H1 (cell line): Measurements from ENCODE around the gene FREM2. TPM values are rescaled to one million over a fixed set of nuclear protein-coding genes. Genes with fewer than 3 reads are reported as not detected.

ENCODE experiments used
- CTCF ChIA-PET: fragments of 300-600 bp; sonication (Branson Sonifier 250); formaldehyde crosslinking; loops from one replicate; lab custom pipeline; 2021; ENCODE audit not compliant: partially characterized antibody; lab: Charles Lee
- POLR2A ChIA-PET: fragments of 300-600 bp; sonication (Branson Sonifier 250); formaldehyde crosslinking; loops from one replicate; lab custom pipeline; 2021; ENCODE audit warnings: inconsistent platforms; ENCODE audit not compliant: partially characterized antibody; lab: Charles Lee
- DNase-seq, 2 experiments: peaks; one replicate each; pipeline versions ENCODE4 v3.0.0 to v3.0.0-alpha.2; 2010 to 2022; ENCODE audit warnings: low spot score in 2 of 2, low read depth in 1 of 2, mixed read lengths in 1 of 2
- FAIRE-seq: peaks from 2 replicates; lab custom pipeline; 2011; peaks lifted over from hg19 to GRCh38; lab: Jason Lieb, UNC
- H2AFZ ChIP-seq: 2 replicates; pipeline ENCODE4 v1.8.1; 2012; ENCODE audit warnings: low read length, inconsistent platforms
- H2AK5ac ChIP-seq: 2 replicates; pipeline ENCODE4 v1.6.1; 2013; ENCODE audit warnings: low read depth, low read length
- H2BK120ac ChIP-seq: replicated peaks from 2 replicates; pipeline ENCODE3; 2013; ENCODE audit warnings: low read depth, low read length, inconsistent platforms
- H2BK12ac ChIP-seq: 2 replicates; pipeline ENCODE4 v1.6.1; 2013; ENCODE audit warnings: low read depth, low read length
- H2BK15ac ChIP-seq: 2 replicates; pipeline ENCODE4 v1.6.1; 2013; ENCODE audit warnings: low read length
- H2BK20ac ChIP-seq: 2 replicates; pipeline ENCODE4 v1.6.1; 2013; ENCODE audit warnings: low read length
- H2BK5ac ChIP-seq: 2 replicates; pipeline ENCODE4 v1.6.1; 2013; ENCODE audit warnings: low read depth, low read length
- H3K14ac ChIP-seq: 2 replicates; pipeline ENCODE4 v1.6.1; 2013; ENCODE audit warnings: inconsistent platforms; ENCODE audit not compliant: insufficient read length
- H3K18ac ChIP-seq: 2 replicates; pipeline ENCODE4 v1.6.1; 2013; ENCODE audit warnings: low read length; ENCODE audit errors: extremely low read depth
- H3K23ac ChIP-seq: 2 replicates; pipeline ENCODE4 v1.6.1; 2013; ENCODE audit warnings: inconsistent platforms; ENCODE audit not compliant: insufficient read length
- H3K23me2 ChIP-seq: 2 replicates; pipeline ENCODE4 v1.6.1; 2013; ENCODE audit warnings: low read depth, low read length
- H3K27ac ChIP-seq: 2 replicates; pipeline ENCODE4 v1.6.1; 2011; ENCODE audit warnings: low read depth, low read length, inconsistent platforms
- H3K27me3 ChIP-seq, 4 experiments: replicated peaks in 1 of 4; 1 replicate in 1 of 4; 2 replicates in 3 of 4; pipeline versions ENCODE4 v1.6.1 to v1.8.1; 2011 to 2013; ENCODE audit warnings: low read length in 3 of 4, mild to moderate bottlenecking in 3 of 4, inconsistent platforms in 2 of 4, mixed read lengths in 2 of 4, moderate library complexity in 1 of 4; ENCODE audit not compliant: control insufficient read depth in 3 of 4, insufficient read depth in 3 of 4; ENCODE audit errors: extremely low read depth in 1 of 4
- H3K36me3 ChIP-seq, 4 experiments: 2 replicates each; pipeline versions ENCODE4 v1.6.1 to v1.8.1; 2011 to 2013; ENCODE audit warnings: mild to moderate bottlenecking in 4 of 4, low read length in 3 of 4, moderate library complexity in 2 of 4, control low read depth in 1 of 4, inconsistent platforms in 1 of 4; ENCODE audit not compliant: insufficient read depth in 4 of 4, control insufficient read depth in 2 of 4
- H3K4ac ChIP-seq: replicated peaks from 2 replicates; pipeline ENCODE3; 2013; ENCODE audit warnings: low read length, low read depth, mixed read lengths, inconsistent platforms; ENCODE audit not compliant: insufficient read length
- H3K4me1 ChIP-seq, 4 experiments: replicated peaks in 1 of 4; 1 replicate in 1 of 4; 2 replicates in 3 of 4; pipeline versions ENCODE4 v1.6.1 to v1.8.1; 2011 to 2013; ENCODE audit warnings: low read length in 3 of 4, inconsistent platforms in 2 of 4, mixed read lengths in 1 of 4; ENCODE audit not compliant: insufficient read depth in 4 of 4, control insufficient read depth in 3 of 4
- H3K4me2 ChIP-seq, 2 experiments: 2 replicates each; pipeline versions ENCODE4 v1.6.1 to v1.8.1; 2011 to 2013; ENCODE audit warnings: low read depth in 2 of 2, low read length in 2 of 2, control low read depth in 1 of 2, inconsistent platforms in 1 of 2, mild to moderate bottlenecking in 1 of 2; ENCODE audit not compliant: insufficient read depth in 1 of 2
- H3K4me3 ChIP-seq, 4 experiments: fragments of 200-600, 300-600 bp in 1 of 4; sonication (generic), shearing (Covaris generic), sonication (Bioruptor Twin) in 1 of 4; 2 replicates each; pipeline versions ENCODE4 v1.5.1 to v1.8.1; 2011 to 2016; ENCODE audit warnings: low read length in 4 of 4, low read depth in 3 of 4, control low read depth in 2 of 4, inconsistent platforms in 2 of 4, mild to moderate bottlenecking in 2 of 4, mixed read lengths in 1 of 4, moderate library complexity in 1 of 4; ENCODE audit not compliant: insufficient read depth in 2 of 4; ENCODE audit errors: extremely low read depth in 1 of 4
- H3K56ac ChIP-seq: replicated peaks from 2 replicates; pipeline ENCODE3; 2013; ENCODE audit warnings: low read depth, mild to moderate bottlenecking, mixed read lengths, low read length, inconsistent platforms; ENCODE audit not compliant: insufficient read length
- H3K79me1 ChIP-seq: 2 replicates; pipeline ENCODE4 v1.6.1; 2013; ENCODE audit warnings: low read depth, low read length, control low read depth
- H3K79me2 ChIP-seq, 2 experiments: 2 replicates each; pipeline versions ENCODE4 v1.6.1 to v1.8.1; 2012 to 2013; ENCODE audit warnings: low read length in 2 of 2, mild to moderate bottlenecking in 2 of 2, inconsistent platforms in 1 of 2; ENCODE audit not compliant: insufficient read depth in 2 of 2, control insufficient read depth in 1 of 2
- H3K9ac ChIP-seq, 4 experiments: replicated peaks in 1 of 4; 1 replicate in 1 of 4; 2 replicates in 3 of 4; pipeline versions ENCODE4 v1.6.1 to v1.8.1; 2011 to 2013; ENCODE audit warnings: low read depth in 3 of 4, low read length in 3 of 4, control low read depth in 2 of 4, mild to moderate bottlenecking in 2 of 4, moderate library complexity in 2 of 4, inconsistent platforms in 1 of 4; ENCODE audit errors: extremely low read depth in 1 of 4
- H3K9me3 ChIP-seq, 2 experiments: 2 replicates each; pipeline versions ENCODE4 v1.6.1 to v1.8.1; 2012 to 2013; ENCODE audit warnings: mild to moderate bottlenecking in 2 of 2, moderate library complexity in 2 of 2, control low read depth in 1 of 2, inconsistent platforms in 1 of 2, low read depth in 1 of 2, low read length in 1 of 2, mixed read lengths in 1 of 2; ENCODE audit not compliant: insufficient read depth in 2 of 2
- H4K20me1 ChIP-seq, 2 experiments: replicated peaks in 1 of 2; 2 replicates each; pipeline versions ENCODE3 to v1.8.1; 2011 to 2013; ENCODE audit warnings: inconsistent platforms in 2 of 2, low read length in 2 of 2, mild to moderate bottlenecking in 1 of 2; ENCODE audit not compliant: insufficient read depth in 2 of 2, control insufficient read depth in 1 of 2
- H4K5ac ChIP-seq: 2 replicates; pipeline ENCODE4 v1.6.1; 2013; ENCODE audit warnings: low read length, low read depth, mixed read lengths, inconsistent platforms; ENCODE audit not compliant: insufficient read length
- H4K8ac ChIP-seq: 2 replicates; pipeline ENCODE4 v1.8.0; 2013; ENCODE audit warnings: mild to moderate bottlenecking, moderate library complexity, low read length, inconsistent platforms; ENCODE audit not compliant: insufficient read depth; ENCODE audit errors: extremely low read depth
- H4K91ac ChIP-seq: replicated peaks from 2 replicates; pipeline ENCODE3; 2013; ENCODE audit warnings: low read length, mixed read lengths, inconsistent platforms; ENCODE audit not compliant: insufficient read length
- BACH1 ChIP-seq: IDR thresholded peaks from 2 replicates; pipeline ENCODE4 v1.6.1; 2012; ENCODE audit warnings: low read length, improper control_type of control experiment
- FOSL1 ChIP-seq: IDR thresholded peaks from 2 replicates; pipeline ENCODE4 v1.6.1; 2011; ENCODE audit warnings: mild to moderate bottlenecking, low read depth, low read length, moderate library complexity; ENCODE audit not compliant: insufficient read depth
- GABPA ChIP-seq: IDR thresholded peaks from 2 replicates; pipeline ENCODE4 v1.6.1; 2011; ENCODE audit warnings: mild to moderate bottlenecking, low read length, moderate library complexity, borderline replicate concordance; ENCODE audit not compliant: insufficient read depth
- HDAC6 ChIP-seq: IDR thresholded peaks from one replicate; pipeline ENCODE4 v1.7.1; 2012; ENCODE audit warnings: low read depth, mild to moderate bottlenecking, inconsistent platforms, low read length, moderate library complexity
- JUN ChIP-seq: IDR thresholded peaks from 2 replicates; pipeline ENCODE4 v1.6.1; 2011; ENCODE audit warnings: low read depth, mild to moderate bottlenecking, improper control_type of control experiment, low read length
- KDM5A ChIP-seq: fragments of 200-600 bp; IDR thresholded peaks from 2 replicates; pipeline ENCODE4 v1.7.1; 2012; ENCODE audit warnings: mild to moderate bottlenecking, low read length, inconsistent platforms, mixed read lengths
- RFX5 ChIP-seq: IDR thresholded peaks from 2 replicates; pipeline ENCODE4 v1.6.1; 2011; ENCODE audit warnings: low read depth, low read length, improper control_type of control experiment, borderline replicate concordance
- RXRA ChIP-seq: IDR thresholded peaks from 2 replicates; pipeline ENCODE4 v1.6.1; 2011; ENCODE audit warnings: low read depth, mild to moderate bottlenecking, low read length, moderate library complexity; ENCODE audit not compliant: insufficient read depth
- SAP30 ChIP-seq: fragments of 300-600 bp; sonication (generic); IDR thresholded peaks from 2 replicates; pipeline ENCODE4 v1.7.1; 2012; ENCODE audit warnings: low read length, moderate library complexity, mild to moderate bottlenecking, inconsistent platforms; ENCODE audit not compliant: insufficient read depth, insufficient replicate concordance
- SP4 ChIP-seq: IDR thresholded peaks from 2 replicates; pipeline ENCODE4 v1.6.1; 2012; ENCODE audit warnings: low read length, inconsistent platforms
- WGBS, 2 experiments: shearing (Covaris generic) in 1 of 2; methylation state at CpG; one replicate each; pipeline versions ENCODE4 v1.1.6 to v1.1.7; 2013 to 2015; ENCODE audit warnings: low lambda C conversion rate in 2 of 2, mixed read lengths in 2 of 2, inconsistent platforms in 1 of 2, low coverage in 1 of 2, missing lambda C conversion rate in 1 of 2; ENCODE audit not compliant: insufficient replicate concordance in 2 of 2, insufficient coverage in 1 of 2, insufficient read length in 1 of 2; ENCODE audit errors: extremely low coverage in 1 of 2, missing lambda C conversion rate in 1 of 2; 5-methylcytosine and 5-hydroxymethylcytosine counted together
- polyA plus RNA-seq, 7 experiments: library from polyadenylated mRNA; depleted of rRNA in 3 of 7; stranded (reverse) in 5 of 7; unstranded in 2 of 7; fragments of >200 nt in 5 of 7; fragments of 200-250 nt in 2 of 7; gene quantifications; 1 replicate in 5 of 7; 2 replicates in 1 of 7; 4 replicates in 1 of 7; pipeline versions ENCODE4 v1.2.1 to v1.2.3, GENCODE V29; 2011 to 2013; ENCODE audit warnings: missing spikeins in 2 of 7, mixed read lengths in 2 of 7
- total RNA-seq: library from RNA; stranded (reverse); fragmentation: NEBNext Ultra II Directional; extraction: Animal tissue kit (Norgen Biotek cat#: 25700); gene quantifications from 2 replicates; pipeline ENCODE4 v1.2.1, GENCODE V29; 2021
- TF ChIP-seq, protein P1 (sequence below): IDR thresholded peaks from 2 replicates; pipeline ENCODE4 v1.6.1; 2012; ENCODE audit warnings: low read length, inconsistent platforms
- TF ChIP-seq, protein P2 (sequence below): IDR thresholded peaks from 2 replicates; pipeline ENCODE4 v1.6.1; 2011; ENCODE audit warnings: low read depth, mild to moderate bottlenecking, low read length; ENCODE audit not compliant: insufficient read depth

FREM2 gene
- total and polyA plus RNA-seq, 2 of the 8 experiments (the other 6 are each of a cell fraction or from before 2014, with no cell fraction given), result 11.6 to 22.8 TPM

DNA sequence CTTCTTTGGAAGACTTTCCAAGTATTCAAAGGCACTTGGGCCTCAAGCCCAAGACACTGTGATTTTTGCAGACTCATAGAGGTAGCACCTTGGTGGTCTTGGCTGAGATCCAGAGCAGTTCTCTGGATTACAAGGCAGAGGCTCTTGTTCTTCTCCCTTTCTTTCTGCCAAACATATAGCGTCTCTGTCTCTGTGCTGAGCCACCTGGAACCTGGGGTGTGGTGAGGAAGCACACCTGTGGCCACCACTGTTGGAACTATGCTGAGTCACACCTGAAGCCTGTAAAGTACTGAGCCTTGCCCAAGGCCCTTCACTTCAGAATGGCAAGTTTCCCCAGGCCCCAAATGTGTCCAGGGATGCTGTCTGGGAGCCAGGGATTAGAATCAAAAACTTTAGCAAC, 127.5 kb downstream of the FREM2 start:
- Histone ChIP-seq H4K5ac (peak overlapping the region; percentile 12), H4K8ac (no peak overlapping the region), H3K18ac (no peak overlapping the region), H4K20me1 (no peaks in the 10 kb centered on the region), H3K9ac (no peak overlapping the region), H3K56ac (no peak overlapping the region), H3K4me1 (peaks cover 0 to 5% (median 0%) of the 10 kb centered on the region in 4 experiments; a peak in 1 of 7 replicates), H4K91ac (no peak overlapping the region), H2AK5ac (no peak overlapping the region), H2BK15ac (no peak overlapping the region), H3K23me2 (no peaks in the 10 kb centered on the region), H3K36me3 (no peaks in the 10 kb centered on the region), H2BK20ac (no peak overlapping the region), H3K27ac (no peak overlapping the region), H3K23ac (no peak overlapping the region), H2BK120ac (peak overlapping the region; percentile 54), H3K4ac (peak overlapping the region; percentile 13), H2AFZ (no peak overlapping the region), H3K9me3 (peaks cover 0 to 4% of the 10 kb centered on the region in 2 experiments; a peak in 1 of 4 replicates), H3K4me2 (no peak overlapping the region), H3K27me3 (no peaks in the 10 kb centered on the region), H2BK12ac (no peak overlapping the region), H3K4me3 (no peak overlapping the region), H3K79me1 (no peaks in the 10 kb centered on the region), H3K14ac (no peak overlapping the region), H3K79me2 (no peaks in the 10 kb centered on the region), H2BK5ac (no peak overlapping the region)
- CTCF ChIA-PET, result no interaction called here
- no peak for DNase-seq
- 86% methylated on average over 1 of the region's 1 CpG; no CpG with 5 or more reads in 1 of the 2 experiments for WGBS, 2 experiments
- POLR2A ChIA-PET, result no interaction called here
- FAIRE-seq, result no peak
- TF ChIP-seq FOSL1 (no peak), SAP30 (no peak), HDAC6 (no peak), KDM5A (no peak), GABPA (no peak), SP4 (no peak), RXRA (no peak), BACH1 (peak; percentile 72), JUN (no peak), RFX5 (no peak)
- TF ChIP-seq, protein P1, sequence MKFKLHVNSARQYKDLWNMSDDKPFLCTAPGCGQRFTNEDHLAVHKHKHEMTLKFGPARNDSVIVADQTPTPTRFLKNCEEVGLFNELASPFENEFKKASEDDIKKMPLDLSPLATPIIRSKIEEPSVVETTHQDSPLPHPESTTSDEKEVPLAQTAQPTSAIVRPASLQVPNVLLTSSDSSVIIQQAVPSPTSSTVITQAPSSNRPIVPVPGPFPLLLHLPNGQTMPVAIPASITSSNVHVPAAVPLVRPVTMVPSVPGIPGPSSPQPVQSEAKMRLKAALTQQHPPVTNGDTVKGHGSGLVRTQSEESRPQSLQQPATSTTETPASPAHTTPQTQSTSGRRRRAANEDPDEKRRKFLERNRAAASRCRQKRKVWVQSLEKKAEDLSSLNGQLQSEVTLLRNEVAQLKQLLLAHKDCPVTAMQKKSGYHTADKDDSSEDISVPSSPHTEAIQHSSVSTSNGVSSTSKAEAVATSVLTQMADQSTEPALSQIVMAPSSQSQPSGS, result no peak
- TF ChIP-seq, protein P2, sequence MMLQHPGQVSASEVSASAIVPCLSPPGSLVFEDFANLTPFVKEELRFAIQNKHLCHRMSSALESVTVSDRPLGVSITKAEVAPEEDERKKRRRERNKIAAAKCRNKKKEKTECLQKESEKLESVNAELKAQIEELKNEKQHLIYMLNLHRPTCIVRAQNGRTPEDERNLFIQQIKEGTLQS, result no peak
